WERI-Rb-1 (cell line): ENCODE data around the gene COPZ2.

ENCODE experiments used
- DNase-seq: peaks from one replicate; pipeline ENCODE4 v3.0.0-alpha.2; 2020
- H3K27ac ChIP-seq: fragments of 250-450 bp; sonication (Bioruptor Pico); 2 replicates; pipeline ENCODE4 v1.5.1; 2020; ENCODE audit warnings: mild to moderate bottlenecking, moderate library complexity
- H3K27me3 ChIP-seq: fragments of 250-450 bp; sonication (Bioruptor Pico); 2 replicates; pipeline ENCODE4 v1.5.1; 2021; ENCODE audit warnings: mild to moderate bottlenecking, low read depth, moderate library complexity; ENCODE audit not compliant: insufficient read depth, severe bottlenecking
- H3K36me3 ChIP-seq: fragments of 250-450 bp; sonication (Bioruptor Pico); 2 replicates; pipeline ENCODE4 v1.5.1; 2020; ENCODE audit warnings: mild to moderate bottlenecking, moderate library complexity
- H3K4me3 ChIP-seq: 2 replicates; pipeline ENCODE4 v1.5.1; 2011; ENCODE audit warnings: low read depth, mild to moderate bottlenecking, control low read depth, low read length
- H3K9me3 ChIP-seq: fragments of 250-450 bp; sonication (Bioruptor Pico); 2 replicates; pipeline ENCODE4 v1.5.1; 2021; ENCODE audit warnings: mild to moderate bottlenecking, moderate library complexity; ENCODE audit not compliant: severe bottlenecking
- CTCF ChIP-seq: IDR thresholded peaks from 2 replicates; pipeline ENCODE4 v1.5.1; 2011; ENCODE audit warnings: low read depth, mild to moderate bottlenecking, control low read depth, inconsistent platforms, low read length

Gene COPZ2

GRCh38 chr17:48031966-48032365 lies 5.6 kb downstream of the COPZ2 start:
- Histone ChIP-seq H3K27me3 (no peaks in the 10 kb centered on the region), H3K4me3 (no peak overlapping the region), H3K36me3 (no peaks in the 10 kb centered on the region), H3K9me3 (no peaks in the 10 kb centered on the region), H3K27ac (peak overlapping the region; percentile 8)
- TF ChIP-seq CTCF: no peak
- DNase-seq: peak; percentile 69

- H3K27ac ChIP-seq: no peak overlapping the region
- no peak for DNase-seq
- no peak overlapping the region for H3K4me3 ChIP-seq
- H3K36me3 ChIP-seq: no peaks in the 10 kb centered on the region
- no peaks in the 10 kb centered on the region for H3K27me3 ChIP-seq
- TF ChIP-seq CTCF: no peak
- H3K9me3 ChIP-seq: no peaks in the 10 kb centered on the region
Observed at GRCh38 chr17:48030531-48030930, 7.1 kb downstream of the COPZ2 start.

GRCh38 chr17:48028736-48029135 lies 8.9 kb downstream of the COPZ2 start:
- Histone ChIP-seq H3K4me3 (no peak overlapping the region), H3K9me3 (no peaks in the 10 kb centered on the region), H3K36me3 (no peaks in the 10 kb centered on the region), H3K27ac (no peak overlapping the region), H3K27me3 (peaks cover 5% of the 10 kb centered on the region)
- DNase-seq: no peak
- TF ChIP-seq CTCF: no peak

GRCh38 chr17:48027322-48027981 lies 10.1 kb downstream of the COPZ2 start:
- H3K27me3 ChIP-seq: peaks cover 5% of the 10 kb centered on the region
- H3K4me3 ChIP-seq: no peak overlapping the region
- no peak for DNase-seq
- TF ChIP-seq CTCF: no peak
- no peaks in the 10 kb centered on the region for H3K9me3 ChIP-seq
- no peaks in the 10 kb centered on the region for H3K36me3 ChIP-seq
- H3K27ac ChIP-seq: no peak overlapping the region

- Histone ChIP-seq H3K27me3 (peaks cover 5% of the 10 kb centered on the region), H3K36me3 (no peaks in the 10 kb centered on the region), H3K9me3 (no peaks in the 10 kb centered on the region), H3K27ac (no peak overlapping the region), H3K4me3 (no peak overlapping the region)
- TF ChIP-seq CTCF: peak; percentile 99
- DNase-seq: peak; percentile 96
Observed at GRCh38 chr17:48026502-48027321, 10.9 kb downstream of the COPZ2 start.
